DOHH2 (cell line): Measurements from ENCODE around the gene SLC27A5.
A peak's percentile ranks its signal among the peaks of the same experiment; 100 is the strongest.

ENCODE experiments used
- H3F3A ChIP-seq: fragments of 200-600 bp; sonication (generic), shearing (Covaris generic); 2 replicates; pipeline ENCODE4 v1.6.0; 2016; ENCODE audit warnings: antibody characterized with exemption, mild to moderate bottlenecking; ENCODE audit not compliant: control insufficient read depth, insufficient read depth
- H3K27ac ChIP-seq: fragments of 200-600 bp; sonication (generic); 2 replicates; pipeline ENCODE4 v1.5.1; 2014; ENCODE audit warnings: low read depth, mild to moderate bottlenecking, low read length, moderate library complexity
- H3K27me3 ChIP-seq: fragments of 200-600 bp; sonication (generic); 2 replicates; pipeline ENCODE4 v1.6.1; 2014; ENCODE audit warnings: mild to moderate bottlenecking, low read length, mixed read lengths; ENCODE audit not compliant: control insufficient read depth
- H3K36me3 ChIP-seq: fragments of 200-600 bp; sonication (generic); 2 replicates; pipeline ENCODE4 v1.6.1; 2014; ENCODE audit warnings: mild to moderate bottlenecking, low read length, moderate library complexity, mixed read lengths; ENCODE audit not compliant: control insufficient read depth
- H3K4me1 ChIP-seq: fragments of 200-600 bp; sonication (generic); 2 replicates; pipeline ENCODE4 v1.6.1; 2014; ENCODE audit warnings: mild to moderate bottlenecking, low read length, mixed read lengths; ENCODE audit not compliant: control insufficient read depth
- H3K4me2 ChIP-seq: fragments of 200-600 bp; sonication (generic); 2 replicates; pipeline ENCODE4 v1.6.0; 2014; ENCODE audit warnings: mild to moderate bottlenecking, low read length, moderate library complexity
- H3K4me3 ChIP-seq: fragments of 200-600 bp; sonication (generic); 2 replicates; pipeline ENCODE4 v1.5.1; 2014; ENCODE audit warnings: mild to moderate bottlenecking, low read length, mixed read lengths
- H3K79me2 ChIP-seq: fragments of 200-600 bp; sonication (generic); 2 replicates; pipeline ENCODE4 v1.6.1; 2014; ENCODE audit warnings: mild to moderate bottlenecking, low read length, mixed read lengths; ENCODE audit not compliant: control insufficient read depth
- H3K9me2 ChIP-seq: fragments of 200-600 bp; sonication (generic); replicated peaks from 2 replicates; pipeline ENCODE4 v1.6.1; 2014; ENCODE audit warnings: mild to moderate bottlenecking, low read length, mixed read lengths; ENCODE audit not compliant: control insufficient read depth
- H3K9me3 ChIP-seq: fragments of 200-600 bp; sonication (generic); 2 replicates; pipeline ENCODE4 v1.6.1; 2014; ENCODE audit warnings: antibody characterized with exemption, low read length, mixed read lengths; ENCODE audit not compliant: control insufficient read depth, insufficient read depth
- H4K20me1 ChIP-seq: fragments of 200-600 bp; sonication (generic); 2 replicates; pipeline ENCODE4 v1.6.0; 2014; ENCODE audit warnings: low read depth, mild to moderate bottlenecking, antibody characterized with exemption, low read length, moderate library complexity; ENCODE audit not compliant: control insufficient read depth, insufficient read depth
- CTCF ChIP-seq: fragments of 200-600 bp; sonication (generic); IDR thresholded peaks from one replicate; pipeline ENCODE4 v1.5.1; 2014; ENCODE audit warnings: antibody characterized with exemption, mild to moderate bottlenecking, low read depth, low read length; ENCODE audit not compliant: poor library complexity, severe bottlenecking
- EZH2phosphoT487 ChIP-seq: fragments of 200-600 bp; sonication (generic); IDR thresholded peaks from 2 replicates; pipeline ENCODE4 v1.6.1; 2017; ENCODE audit warnings: borderline replicate concordance, mild to moderate bottlenecking, antibody characterized with exemption, low read length, moderate library complexity, mixed read lengths

The SLC27A5 gene

DNA sequence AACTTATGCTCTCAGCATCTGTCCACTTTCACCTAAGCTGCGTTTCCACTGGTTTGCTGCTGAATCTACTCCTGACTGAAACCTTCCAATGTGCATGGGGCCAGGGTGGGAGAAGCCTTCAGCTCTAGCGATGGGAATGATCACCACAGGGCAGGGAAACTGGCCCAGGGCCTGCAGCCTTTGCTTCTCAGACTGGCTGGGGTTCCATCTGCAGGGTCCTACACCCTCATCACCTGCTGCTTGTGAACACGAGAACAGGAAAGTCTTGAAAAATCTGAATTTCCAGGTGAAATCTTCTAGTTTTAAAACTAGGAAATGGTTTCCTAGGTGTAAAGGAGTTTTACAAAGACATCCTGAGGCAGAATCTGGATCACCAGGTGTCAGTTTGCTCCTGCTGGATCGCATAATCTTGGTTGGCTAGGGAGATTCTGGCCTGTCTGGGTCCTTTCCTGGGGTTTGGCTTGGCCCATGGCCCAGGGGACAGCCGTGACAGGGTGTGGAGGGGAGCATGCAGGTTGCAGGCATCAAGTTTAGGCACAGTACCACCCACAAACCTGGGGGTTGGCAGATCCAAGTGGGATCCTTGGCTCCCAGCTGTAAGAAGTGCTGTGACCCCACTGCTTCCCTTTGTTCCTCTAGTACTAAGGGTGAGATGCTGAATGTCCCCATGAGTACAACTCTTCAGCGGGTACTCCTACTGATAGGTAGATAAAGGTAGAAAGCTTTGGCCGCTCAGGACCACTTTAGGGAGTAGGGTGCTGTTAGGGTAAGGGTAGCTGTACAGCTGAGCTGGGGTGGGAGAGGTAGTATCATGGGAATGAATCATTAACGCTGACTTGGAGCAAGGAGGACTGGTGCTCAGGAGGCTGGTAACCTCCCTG is 48.5 kb upstream of the SLC27A5 start:
- Histone ChIP-seq H3K79me2 (peaks cover 41% of the 10 kb centered on the region), H4K20me1 (no peaks in the 10 kb centered on the region), H3K4me3 (peak overlapping the region; percentile 92), H3K27me3 (0 out of 2 replicates have a peak, but pooled peaks cover 2% of the 10 kb centered on the region), H3K9me2 (no peaks in the 10 kb centered on the region), H3K27ac (peak overlapping the region; percentile 91), H3F3A (peaks cover 37% of the 10 kb centered on the region), H3K36me3 (peaks cover 31% of the 10 kb centered on the region), H3K4me2 (peak overlapping the region; percentile 97), H3K4me1 (peaks cover 72% of the 10 kb centered on the region), H3K9me3 (no peaks in the 10 kb centered on the region)
- TF ChIP-seq EZH2phosphoT487 (no peak), CTCF (no peak)

DNA sequence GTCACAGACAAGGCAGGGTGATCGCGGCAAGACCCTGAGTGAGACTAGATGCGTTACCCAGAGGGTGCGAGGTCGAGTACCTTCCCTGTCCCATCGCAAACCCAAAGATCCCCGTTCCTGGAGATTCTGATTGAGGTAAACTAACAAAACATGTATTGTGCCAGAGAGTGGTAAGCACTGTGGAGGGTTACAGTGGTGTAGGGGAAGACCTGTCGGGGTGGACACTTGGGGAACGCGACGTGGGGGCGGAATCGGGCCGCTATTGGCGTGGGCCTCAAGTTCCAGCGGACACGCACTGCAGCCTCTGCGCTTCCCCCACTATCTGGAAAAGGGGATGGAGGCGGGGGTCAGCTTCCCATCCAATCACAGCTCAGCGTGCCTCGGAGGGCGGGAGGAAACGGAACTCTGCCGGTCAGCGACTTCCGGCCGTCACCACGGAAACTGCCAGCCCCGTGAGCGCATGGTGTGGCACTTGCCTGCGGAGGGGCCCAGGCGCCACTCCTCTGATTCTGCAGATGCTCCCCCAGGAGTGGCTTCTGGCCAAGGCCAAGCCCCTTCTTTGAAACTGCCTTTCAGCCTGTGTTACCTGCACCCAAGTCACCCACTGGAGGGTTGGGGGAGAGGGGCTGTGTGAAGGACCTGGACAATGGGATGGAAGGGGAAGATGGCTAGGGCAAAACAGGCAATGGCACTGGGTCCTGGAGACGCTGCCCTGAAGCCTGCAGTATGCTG is 47.6 kb upstream of the SLC27A5 start:
- Histone ChIP-seq H3K9me3 (no peaks in the 10 kb centered on the region), H3K4me3 (peak overlapping the region; percentile 92), H3K27ac (peak overlapping the region; percentile 91), H4K20me1 (no peaks in the 10 kb centered on the region), H3K27me3 (0 out of 2 replicates have a peak, but pooled peaks cover 2% of the 10 kb centered on the region), H3K4me1 (peaks cover 74% of the 10 kb centered on the region), H3K79me2 (peaks cover 45% of the 10 kb centered on the region), H3K9me2 (no peaks in the 10 kb centered on the region), H3F3A (peaks cover 38% of the 10 kb centered on the region), H3K4me2 (peak overlapping the region; percentile 95), H3K36me3 (peaks cover 36% of the 10 kb centered on the region)
- TF ChIP-seq CTCF = no peak
- TF ChIP-seq EZH2phosphoT487 = no peak

DNA sequence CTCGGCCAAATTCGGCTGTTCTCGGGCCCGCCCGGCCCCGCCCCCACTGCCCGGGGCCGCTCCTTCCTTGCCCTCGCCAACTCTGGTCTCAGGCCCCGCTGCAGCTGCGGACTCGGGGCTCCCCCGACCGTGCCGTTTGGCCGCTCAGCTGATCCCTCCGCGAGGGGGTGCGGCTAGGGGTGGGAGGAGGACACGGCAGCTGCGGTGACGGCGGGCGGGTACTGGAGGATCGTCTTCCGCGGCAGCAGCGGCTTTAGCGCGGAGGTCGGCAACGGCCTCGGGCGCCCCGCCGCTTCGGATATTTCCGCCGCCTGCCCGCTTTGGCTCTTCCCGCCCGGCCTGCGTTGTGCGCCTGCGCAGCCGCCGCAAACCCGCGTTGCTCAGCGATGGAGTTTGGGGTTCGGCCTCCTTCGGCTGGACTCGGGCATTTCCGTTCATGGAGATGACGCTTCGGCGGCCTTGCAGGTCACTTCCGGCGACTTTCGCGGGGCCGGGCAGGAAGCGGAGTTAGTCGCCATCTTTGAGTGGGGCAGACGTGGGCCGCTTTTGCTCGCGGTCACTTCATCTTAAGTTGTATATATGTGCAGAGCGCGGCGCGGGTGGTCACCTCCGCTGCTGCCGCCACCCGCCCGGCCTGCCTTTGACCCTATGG is 47.0 kb upstream of the SLC27A5 start:
- TF ChIP-seq CTCF (no peak), EZH2phosphoT487 (no peak)
- Histone ChIP-seq H3K4me3 (peak overlapping the region; percentile 92), H3K27me3 (0 out of 2 replicates have a peak, but pooled peaks cover 2% of the 10 kb centered on the region), H3K79me2 (peaks cover 51% of the 10 kb centered on the region), H3K27ac (peak overlapping the region; percentile 91), H4K20me1 (no peaks in the 10 kb centered on the region), H3K36me3 (peaks cover 43% of the 10 kb centered on the region), H3F3A (peaks cover 38% of the 10 kb centered on the region), H3K9me3 (no peaks in the 10 kb centered on the region), H3K9me2 (no peaks in the 10 kb centered on the region), H3K4me1 (peaks cover 75% of the 10 kb centered on the region), H3K4me2 (peak overlapping the region; percentile 95)
